H1 (cell line): ENCODE data around the gene CYBA. TPM values are rescaled to one million over a fixed set of nuclear protein-coding genes. Genes with fewer than 3 reads are reported as not detected.

Source experiments
- CTCF ChIA-PET: fragments of 300-600 bp; sonication (Branson Sonifier 250); formaldehyde crosslinking; loops from one replicate; lab custom pipeline; 2021; ENCODE audit not compliant: partially characterized antibody; lab: Charles Lee
- POLR2A ChIA-PET: fragments of 300-600 bp; sonication (Branson Sonifier 250); formaldehyde crosslinking; loops from one replicate; lab custom pipeline; 2021; ENCODE audit warnings: inconsistent platforms; ENCODE audit not compliant: partially characterized antibody; lab: Charles Lee
- DNase-seq, 2 experiments: peaks; one replicate each; pipeline versions ENCODE4 v3.0.0 to v3.0.0-alpha.2; 2010 to 2022; ENCODE audit warnings: low spot score in 2 of 2, low read depth in 1 of 2, mixed read lengths in 1 of 2
- FAIRE-seq: peaks from 2 replicates; lab custom pipeline; 2011; peaks lifted over from hg19 to GRCh38; lab: Jason Lieb, UNC
- H2AFZ ChIP-seq: 2 replicates; pipeline ENCODE4 v1.8.1; 2012; ENCODE audit warnings: low read length, inconsistent platforms
- H2AK5ac ChIP-seq: 2 replicates; pipeline ENCODE4 v1.6.1; 2013; ENCODE audit warnings: low read depth, low read length
- H2BK120ac ChIP-seq: replicated peaks from 2 replicates; pipeline ENCODE3; 2013; ENCODE audit warnings: low read depth, low read length, inconsistent platforms
- H2BK12ac ChIP-seq: 2 replicates; pipeline ENCODE4 v1.6.1; 2013; ENCODE audit warnings: low read depth, low read length
- H2BK15ac ChIP-seq: 2 replicates; pipeline ENCODE4 v1.6.1; 2013; ENCODE audit warnings: low read length
- H2BK20ac ChIP-seq: 2 replicates; pipeline ENCODE4 v1.6.1; 2013; ENCODE audit warnings: low read length
- H2BK5ac ChIP-seq: 2 replicates; pipeline ENCODE4 v1.6.1; 2013; ENCODE audit warnings: low read depth, low read length
- H3K14ac ChIP-seq: 2 replicates; pipeline ENCODE4 v1.6.1; 2013; ENCODE audit warnings: inconsistent platforms; ENCODE audit not compliant: insufficient read length
- H3K18ac ChIP-seq: 2 replicates; pipeline ENCODE4 v1.6.1; 2013; ENCODE audit warnings: low read length; ENCODE audit errors: extremely low read depth
- H3K23ac ChIP-seq: 2 replicates; pipeline ENCODE4 v1.6.1; 2013; ENCODE audit warnings: inconsistent platforms; ENCODE audit not compliant: insufficient read length
- H3K23me2 ChIP-seq: 2 replicates; pipeline ENCODE4 v1.6.1; 2013; ENCODE audit warnings: low read depth, low read length
- H3K27ac ChIP-seq: 2 replicates; pipeline ENCODE4 v1.6.1; 2011; ENCODE audit warnings: low read depth, low read length, inconsistent platforms
- H3K27me3 ChIP-seq, 4 experiments: replicated peaks in 1 of 4; 1 replicate in 1 of 4; 2 replicates in 3 of 4; pipeline versions ENCODE4 v1.6.1 to v1.8.1; 2011 to 2013; ENCODE audit warnings: low read length in 3 of 4, mild to moderate bottlenecking in 3 of 4, inconsistent platforms in 2 of 4, mixed read lengths in 2 of 4, moderate library complexity in 1 of 4; ENCODE audit not compliant: control insufficient read depth in 3 of 4, insufficient read depth in 3 of 4; ENCODE audit errors: extremely low read depth in 1 of 4
- H3K36me3 ChIP-seq, 4 experiments: 2 replicates each; pipeline versions ENCODE4 v1.6.1 to v1.8.1; 2011 to 2013; ENCODE audit warnings: mild to moderate bottlenecking in 4 of 4, low read length in 3 of 4, moderate library complexity in 2 of 4, control low read depth in 1 of 4, inconsistent platforms in 1 of 4; ENCODE audit not compliant: insufficient read depth in 4 of 4, control insufficient read depth in 2 of 4
- H3K4ac ChIP-seq: replicated peaks from 2 replicates; pipeline ENCODE3; 2013; ENCODE audit warnings: low read length, low read depth, mixed read lengths, inconsistent platforms; ENCODE audit not compliant: insufficient read length
- H3K4me1 ChIP-seq, 4 experiments: replicated peaks in 1 of 4; 1 replicate in 1 of 4; 2 replicates in 3 of 4; pipeline versions ENCODE4 v1.6.1 to v1.8.1; 2011 to 2013; ENCODE audit warnings: low read length in 3 of 4, inconsistent platforms in 2 of 4, mixed read lengths in 1 of 4; ENCODE audit not compliant: insufficient read depth in 4 of 4, control insufficient read depth in 3 of 4
- H3K4me2 ChIP-seq, 2 experiments: 2 replicates each; pipeline versions ENCODE4 v1.6.1 to v1.8.1; 2011 to 2013; ENCODE audit warnings: low read depth in 2 of 2, low read length in 2 of 2, control low read depth in 1 of 2, inconsistent platforms in 1 of 2, mild to moderate bottlenecking in 1 of 2; ENCODE audit not compliant: insufficient read depth in 1 of 2
- H3K4me3 ChIP-seq, 4 experiments: fragments of 200-600, 300-600 bp in 1 of 4; sonication (generic), shearing (Covaris generic), sonication (Bioruptor Twin) in 1 of 4; 2 replicates each; pipeline versions ENCODE4 v1.5.1 to v1.8.1; 2011 to 2016; ENCODE audit warnings: low read length in 4 of 4, low read depth in 3 of 4, control low read depth in 2 of 4, inconsistent platforms in 2 of 4, mild to moderate bottlenecking in 2 of 4, mixed read lengths in 1 of 4, moderate library complexity in 1 of 4; ENCODE audit not compliant: insufficient read depth in 2 of 4; ENCODE audit errors: extremely low read depth in 1 of 4
- H3K56ac ChIP-seq: replicated peaks from 2 replicates; pipeline ENCODE3; 2013; ENCODE audit warnings: low read depth, mild to moderate bottlenecking, mixed read lengths, low read length, inconsistent platforms; ENCODE audit not compliant: insufficient read length
- H3K79me1 ChIP-seq: 2 replicates; pipeline ENCODE4 v1.6.1; 2013; ENCODE audit warnings: low read depth, low read length, control low read depth
- H3K79me2 ChIP-seq, 2 experiments: 2 replicates each; pipeline versions ENCODE4 v1.6.1 to v1.8.1; 2012 to 2013; ENCODE audit warnings: low read length in 2 of 2, mild to moderate bottlenecking in 2 of 2, inconsistent platforms in 1 of 2; ENCODE audit not compliant: insufficient read depth in 2 of 2, control insufficient read depth in 1 of 2
- H3K9ac ChIP-seq, 4 experiments: replicated peaks in 1 of 4; 1 replicate in 1 of 4; 2 replicates in 3 of 4; pipeline versions ENCODE4 v1.6.1 to v1.8.1; 2011 to 2013; ENCODE audit warnings: low read depth in 3 of 4, low read length in 3 of 4, control low read depth in 2 of 4, mild to moderate bottlenecking in 2 of 4, moderate library complexity in 2 of 4, inconsistent platforms in 1 of 4; ENCODE audit errors: extremely low read depth in 1 of 4
- H3K9me3 ChIP-seq, 2 experiments: 2 replicates each; pipeline versions ENCODE4 v1.6.1 to v1.8.1; 2012 to 2013; ENCODE audit warnings: mild to moderate bottlenecking in 2 of 2, moderate library complexity in 2 of 2, control low read depth in 1 of 2, inconsistent platforms in 1 of 2, low read depth in 1 of 2, low read length in 1 of 2, mixed read lengths in 1 of 2; ENCODE audit not compliant: insufficient read depth in 2 of 2
- H4K20me1 ChIP-seq, 2 experiments: replicated peaks in 1 of 2; 2 replicates each; pipeline versions ENCODE3 to v1.8.1; 2011 to 2013; ENCODE audit warnings: inconsistent platforms in 2 of 2, low read length in 2 of 2, mild to moderate bottlenecking in 1 of 2; ENCODE audit not compliant: insufficient read depth in 2 of 2, control insufficient read depth in 1 of 2
- H4K5ac ChIP-seq: 2 replicates; pipeline ENCODE4 v1.6.1; 2013; ENCODE audit warnings: low read length, low read depth, mixed read lengths, inconsistent platforms; ENCODE audit not compliant: insufficient read length
- H4K8ac ChIP-seq: 2 replicates; pipeline ENCODE4 v1.8.0; 2013; ENCODE audit warnings: mild to moderate bottlenecking, moderate library complexity, low read length, inconsistent platforms; ENCODE audit not compliant: insufficient read depth; ENCODE audit errors: extremely low read depth
- H4K91ac ChIP-seq: replicated peaks from 2 replicates; pipeline ENCODE3; 2013; ENCODE audit warnings: low read length, mixed read lengths, inconsistent platforms; ENCODE audit not compliant: insufficient read length
- CHD2 ChIP-seq: IDR thresholded peaks from 2 replicates; pipeline ENCODE4 v1.6.1; 2012; ENCODE audit warnings: low read length, improper control_type of control experiment
- CREB1 ChIP-seq: IDR thresholded peaks from 2 replicates; pipeline ENCODE4 v1.6.1; 2012; ENCODE audit warnings: inconsistent platforms
- CTBP2 ChIP-seq: IDR thresholded peaks from 2 replicates; pipeline ENCODE4 v1.7.0; 2011; ENCODE audit warnings: borderline replicate concordance, mild to moderate bottlenecking, moderate library complexity, mixed read lengths, low read length; ENCODE audit not compliant: insufficient read depth, insufficient read length
- EGR1 ChIP-seq: IDR thresholded peaks from 2 replicates; pipeline ENCODE4 v1.6.1; 2011; ENCODE audit warnings: low read depth, low read length, borderline replicate concordance
- FOSL1 ChIP-seq: IDR thresholded peaks from 2 replicates; pipeline ENCODE4 v1.6.1; 2011; ENCODE audit warnings: mild to moderate bottlenecking, low read depth, low read length, moderate library complexity; ENCODE audit not compliant: insufficient read depth
- MAFK ChIP-seq: IDR thresholded peaks from 2 replicates; pipeline ENCODE4 v1.6.1; 2012; ENCODE audit warnings: low read depth, mild to moderate bottlenecking, improper control_type of control experiment, low read length
- SIN3A ChIP-seq, 2 experiments: IDR thresholded peaks in 1 of 2; conservative IDR thresholded peaks in 1 of 2; 2 replicates each; pipeline ENCODE4 v1.6.1; 2011 to 2012; ENCODE audit warnings: low read length in 2 of 2, improper control_type of control experiment in 1 of 2, low read depth in 1 of 2, mild to moderate bottlenecking in 1 of 2
- SIRT6 ChIP-seq: IDR thresholded peaks from one replicate; pipeline ENCODE4 v1.7.1; 2012; ENCODE audit warnings: low read length, inconsistent platforms
- SP1 ChIP-seq: IDR thresholded peaks from 2 replicates; pipeline ENCODE4 v1.6.1; 2011; ENCODE audit warnings: low read depth, low read length
- TAF1 ChIP-seq: IDR thresholded peaks from 2 replicates; pipeline ENCODE4 v1.6.1; 2011; ENCODE audit warnings: mild to moderate bottlenecking, low read depth, low read length
- TCF12 ChIP-seq: IDR thresholded peaks from 2 replicates; pipeline ENCODE4 v1.6.1; 2011; ENCODE audit warnings: low read depth, mild to moderate bottlenecking, low read length
- WGBS, 2 experiments: shearing (Covaris generic) in 1 of 2; methylation state at CpG; one replicate each; pipeline versions ENCODE4 v1.1.6 to v1.1.7; 2013 to 2015; ENCODE audit warnings: low lambda C conversion rate in 2 of 2, mixed read lengths in 2 of 2, inconsistent platforms in 1 of 2, low coverage in 1 of 2, missing lambda C conversion rate in 1 of 2; ENCODE audit not compliant: insufficient replicate concordance in 2 of 2, insufficient coverage in 1 of 2, insufficient read length in 1 of 2; ENCODE audit errors: extremely low coverage in 1 of 2, missing lambda C conversion rate in 1 of 2; 5-methylcytosine and 5-hydroxymethylcytosine counted together
- polyA plus RNA-seq, 7 experiments: library from polyadenylated mRNA; depleted of rRNA in 3 of 7; stranded (reverse) in 5 of 7; unstranded in 2 of 7; fragments of >200 nt in 5 of 7; fragments of 200-250 nt in 2 of 7; gene quantifications; 1 replicate in 5 of 7; 2 replicates in 1 of 7; 4 replicates in 1 of 7; pipeline versions ENCODE4 v1.2.1 to v1.2.3, GENCODE V29; 2011 to 2013; ENCODE audit warnings: missing spikeins in 2 of 7, mixed read lengths in 2 of 7
- total RNA-seq: library from RNA; stranded (reverse); fragmentation: NEBNext Ultra II Directional; extraction: Animal tissue kit (Norgen Biotek cat#: 25700); gene quantifications from 2 replicates; pipeline ENCODE4 v1.2.1, GENCODE V29; 2021
- TF ChIP-seq, protein P1 (sequence below): IDR thresholded peaks from 2 replicates; pipeline ENCODE4 v1.6.1; 2012; ENCODE audit warnings: inconsistent platforms

CYBA gene
- total and polyA plus RNA-seq, 2 of the 8 experiments (the other 6 are each of a cell fraction or from before 2014, with no cell fraction given) = 136 to 254 TPM

DNA sequence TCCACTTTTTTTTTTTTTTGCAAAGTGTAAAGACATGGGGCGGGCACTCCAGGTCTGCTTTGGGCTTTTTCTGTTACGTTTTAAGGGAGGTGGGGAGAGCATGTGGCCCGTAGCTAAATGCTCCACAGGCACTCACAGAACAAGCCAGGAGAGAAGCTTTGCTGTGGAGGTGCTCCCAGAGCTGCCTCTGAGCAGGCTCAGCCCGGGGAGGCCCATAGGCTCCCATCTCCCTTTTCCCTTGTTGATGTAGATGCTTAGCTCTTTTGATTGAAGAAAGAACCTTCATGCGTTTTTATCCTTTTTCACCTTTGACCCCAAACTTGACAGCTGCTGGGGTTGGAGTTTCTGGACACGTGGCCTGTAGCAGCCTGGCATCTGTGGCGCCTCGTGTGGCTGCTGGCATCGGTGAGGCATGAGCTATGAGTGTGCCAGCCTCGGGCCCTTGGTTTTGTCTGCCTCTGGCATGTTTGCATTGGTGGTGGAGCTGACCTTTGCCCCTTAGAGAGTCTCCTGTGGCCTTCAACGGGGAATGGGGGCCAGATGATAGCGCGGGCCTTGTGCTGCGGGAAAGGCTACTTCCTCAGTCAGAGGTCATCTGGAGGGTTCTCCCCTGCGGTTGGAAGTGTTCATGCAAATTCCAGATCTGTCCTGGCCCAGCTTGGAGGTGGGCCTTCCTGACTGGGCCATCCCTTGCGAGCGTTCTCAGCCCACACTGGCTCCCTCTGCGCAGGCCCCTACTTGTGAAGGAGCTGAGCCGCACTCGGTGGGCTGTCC is 32.5 kb downstream of the CYBA start:
- Histone ChIP-seq H2AK5ac (no peak overlapping the region), H3K18ac (no peak overlapping the region), H4K20me1 (peaks cover 17 to 22% of the 10 kb centered on the region in 2 experiments), H4K5ac (no peak overlapping the region), H4K91ac (no peak overlapping the region), H2BK20ac (no peak overlapping the region), H2AFZ (no peak overlapping the region), H2BK12ac (no peak overlapping the region), H2BK15ac (no peak overlapping the region), H3K4ac (no peak overlapping the region), H3K79me2 (peaks cover 0 to 13% of the 10 kb centered on the region in 2 experiments; a peak in 1 of 4 replicates), H3K36me3 (peaks cover 11 to 23% (median 17%) of the 10 kb centered on the region in 4 experiments), H2BK120ac (no peak overlapping the region), H4K8ac (no peak overlapping the region), H3K4me2 (no peak overlapping the region), H3K9me3 (no peaks in the 10 kb centered on the region), H3K9ac (no peak overlapping the region), H3K56ac (no peak overlapping the region), H3K23me2 (no peaks in the 10 kb centered on the region), H3K23ac (no peak overlapping the region), H3K4me1 (peaks cover 0 to 6% (median 0%) of the 10 kb centered on the region in 4 experiments; a peak in 1 of 7 replicates), H3K4me3 (no peak overlapping the region), H3K27ac (no peak overlapping the region; the same call in 1 of the 2 replicates), H2BK5ac (no peak overlapping the region), H3K27me3 (no peaks in the 10 kb centered on the region), H3K79me1 (peaks cover 20% of the 10 kb centered on the region), H3K14ac (no peak overlapping the region)
- ChIA-PET CTCF (interaction anchor here (0.7 to 3.3 kb wide), 9 partner anchors 9 to 181 kb away, joined by 3 to 18 read pairs (median 3); no protein-coding TSS in a partner anchor), POLR2A (no interaction called here)
- WGBS, 2 experiments = 88% methylated on average over 20 of the region's 20 CpGs; no CpG with 5 or more reads in 1 of the 2 experiments
- DNase-seq (no peak), FAIRE-seq (no peak)
- TF ChIP-seq SIRT6 (no peak), CHD2 (no peak), TAF1 (no peak), FOSL1 (no peak), CREB1 (no peak), MAFK (no peak), EGR1 (no peak), SP1 (no peak), CTBP2 (no peak), SIN3A (conservative IDR thresholded peaks at IDR 0.05 in 1 of 2, IDR thresholded peaks at IDR 0.05 in 1 of 2; ENCODE audit: low read depth in 1 of 2, low read length in 2 of 2) (no peak), TCF12 (no peak)
- TF ChIP-seq, protein P1, sequence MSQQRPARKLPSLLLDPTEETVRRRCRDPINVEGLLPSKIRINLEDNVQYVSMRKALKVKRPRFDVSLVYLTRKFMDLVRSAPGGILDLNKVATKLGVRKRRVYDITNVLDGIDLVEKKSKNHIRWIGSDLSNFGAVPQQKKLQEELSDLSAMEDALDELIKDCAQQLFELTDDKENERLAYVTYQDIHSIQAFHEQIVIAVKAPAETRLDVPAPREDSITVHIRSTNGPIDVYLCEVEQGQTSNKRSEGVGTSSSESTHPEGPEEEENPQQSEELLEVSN = no peak
